ENCODE results near the gene OR5D16.
"Not testable (repeated sequence)": the region's sequence is repeated elsewhere in the genome, so short reads cannot be mapped to it uniquely, and the experiment has no call there.

Gene OR5D16

GRCh38 chr11:55838452-55838851, at the start of gene OR5D16:
OR5D16 (plus strand) TSS chr11:55838752; CDS start chr11:55838752, 0 bp downstream.
- no peak for FAIRE-seq

- FAIRE-seq = no peak
Measured at GRCh38 chr11:55791606-55792005, 46.9 kb upstream of the OR5D16 start.

GRCh38 chr11:55793321-55793720, 45.2 kb upstream of the OR5D16 start:
- FAIRE-seq = no peak

GRCh38 chr11:55795256-55795655, 43.3 kb upstream of the OR5D16 start, which contains the start of gene OR5D14:
OR5D14 (plus strand) TSS chr11:55795556; CDS start chr11:55795556, 0 bp downstream.
- no peak for FAIRE-seq

GRCh38 chr11:55806248-55806647, 32.3 kb upstream of the OR5D16 start:
- no peak for FAIRE-seq

- FAIRE-seq = no peak
Measured at GRCh38 chr11:55811067-55811466, 27.5 kb upstream of the OR5D16 start, which contains the start of gene OR5L1. OR5L1 (plus strand) TSS chr11:55811367; CDS start chr11:55811467, 100 bp downstream.

GRCh38 chr11:55819330-55819729, 19.2 kb upstream of the OR5D16 start, which contains the start of gene OR5D18:
OR5D18 (plus strand) TSS chr11:55819630; CDS start chr11:55819630, 0 bp downstream.
- no peak for FAIRE-seq

- no peak for FAIRE-seq
Measured at GRCh38 chr11:55826919-55827318, 11.6 kb upstream of the OR5D16 start, which contains the start of gene OR5L2. OR5L2 (plus strand) TSS chr11:55827219; CDS start chr11:55827219, 0 bp downstream.

GRCh38 chr11:55847453-55847852, 8.9 kb downstream of the OR5D16 start:
- no peak for FAIRE-seq

GRCh38 chr11:55849037-55849436, 10.5 kb downstream of the OR5D16 start:
- FAIRE-seq = no peak

GRCh38 chr11:55852141-55852540, 13.6 kb downstream of the OR5D16 start:
- FAIRE-seq = no peak

GRCh38 chr11:55854704-55855103, 16.2 kb downstream of the OR5D16 start:
- no peak for FAIRE-seq

GRCh38 chr11:55867354-55867753, 28.8 kb downstream of the OR5D16 start:
- not testable (repeated sequence) for FAIRE-seq

GRCh38 chr11:55872731-55873130, 34.2 kb downstream of the OR5D16 start:
- not testable (repeated sequence) for FAIRE-seq

GRCh38 chr11:55873146-55873545, 34.6 kb downstream of the OR5D16 start:
- not testable (repeated sequence) for FAIRE-seq

- not testable (repeated sequence) for FAIRE-seq
Measured at GRCh38 chr11:55882997-55883396, 44.4 kb downstream of the OR5D16 start, which contains the start of gene TRIM51. TRIM51 (plus strand) TSS chr11:55883297; CDS start chr11:55885429, 2,132 bp downstream.

GRCh38 chr11:55884995-55885394, 46.4 kb downstream of the OR5D16 start:
- not testable (repeated sequence) for FAIRE-seq

- FAIRE-seq = not testable (repeated sequence)
Measured at GRCh38 chr11:55885481-55885880, 46.9 kb downstream of the OR5D16 start.

Measured in islet of Langerhans (tissue), 1 donor.